SJSA1 (cell line): ENCODE data around the gene CARMIL3. TPM values are rescaled to one million over a fixed set of nuclear protein-coding genes. Genes with fewer than 3 reads are reported as not detected.

ENCODE experiments used
- DNase-seq, 2 experiments: peaks; one replicate each; pipeline ENCODE4 v3.0.0-alpha.2; 2015 to 2020; ENCODE audit warnings: low spot score in 2 of 2, low read depth in 1 of 2
- H3K27ac ChIP-seq: fragments of 250-450 bp; sonication (Bioruptor Pico); 2 replicates; pipeline ENCODE4 v1.5.1; 2020; ENCODE audit warnings: mild to moderate bottlenecking, moderate library complexity
- H3K27me3 ChIP-seq: fragments of 250-450 bp; sonication (Bioruptor Pico); replicated peaks from 2 replicates; pipeline ENCODE4 v1.5.1; 2020; ENCODE audit warnings: mild to moderate bottlenecking, moderate library complexity
- H3K36me3 ChIP-seq: fragments of 250-450 bp; sonication (Bioruptor Pico); 2 replicates; pipeline ENCODE4 v1.5.1; 2020; ENCODE audit warnings: mild to moderate bottlenecking
- H3K4me1 ChIP-seq: fragments of 250-450 bp; sonication (Bioruptor Pico); replicated peaks from 2 replicates; pipeline ENCODE4 v1.6.1; 2021; ENCODE audit warnings: mild to moderate bottlenecking
- H3K4me3 ChIP-seq: fragments of 250-450 bp; sonication (Bioruptor Pico); 2 replicates; pipeline ENCODE4 v1.5.1; 2020; ENCODE audit warnings: mild to moderate bottlenecking
- H3K9me3 ChIP-seq: fragments of 250-450 bp; sonication (Bioruptor Pico); replicated peaks from 2 replicates; pipeline ENCODE4 v1.5.1; 2020; ENCODE audit warnings: mild to moderate bottlenecking
- total RNA-seq: library from RNA; depleted of rRNA; stranded (reverse); fragments of >200 nt; shearing (Covaris generic); gene quantifications from 2 replicates; pipeline ENCODE4 v1.2.3, GENCODE V29; 2014

Gene CARMIL3
- total RNA-seq, 1 experiment from 2014 or later: not detected

DNA sequence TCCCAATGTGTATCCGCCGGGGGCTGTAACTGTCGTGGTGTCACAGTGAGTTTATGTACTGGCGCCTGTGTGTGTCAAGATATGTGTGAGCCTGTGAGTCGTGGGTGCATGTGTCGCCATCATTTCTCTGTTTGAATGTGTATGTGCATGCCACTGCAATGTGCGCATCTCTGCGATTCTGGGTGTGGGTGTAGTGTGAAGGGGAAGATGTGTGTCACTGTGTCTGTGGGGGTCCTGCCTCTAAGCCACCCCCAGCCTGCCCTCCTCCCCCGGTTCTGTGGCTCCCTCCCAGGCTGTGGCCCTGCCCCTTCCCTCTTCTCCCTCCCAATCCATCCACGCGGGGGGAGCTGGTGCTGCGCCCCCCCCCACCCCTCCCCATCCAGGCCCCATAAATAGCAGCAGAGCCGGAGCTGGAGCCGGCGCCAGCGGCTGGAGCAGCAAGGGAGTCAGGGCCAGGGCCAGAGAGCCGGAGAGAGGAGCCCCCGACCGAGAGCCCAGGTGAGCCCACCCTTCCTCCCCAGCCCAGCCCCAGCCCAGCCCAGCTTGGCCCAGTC is 19.4 kb downstream of the CARMIL3 start, which contains the start of gene CPNE6:
Gene CPNE6, plus strand, starts transcription at position 419 of the 554 bp plus-strand sequence. CDS start 1,375 bp downstream, outside the sequence.
- Histone ChIP-seq H3K27ac (no peak within 1 kb of the TSS), H3K4me3 (no peak within 1 kb of the TSS), H3K4me1 (no peaks in the 10 kb centered on the region), H3K27me3 (peaks cover 24% of the 10 kb centered on the region), H3K36me3 (no peaks in the 10 kb centered on the region), H3K9me3 (no peaks in the 10 kb centered on the region)
- DNase-seq: no peak

DNA sequence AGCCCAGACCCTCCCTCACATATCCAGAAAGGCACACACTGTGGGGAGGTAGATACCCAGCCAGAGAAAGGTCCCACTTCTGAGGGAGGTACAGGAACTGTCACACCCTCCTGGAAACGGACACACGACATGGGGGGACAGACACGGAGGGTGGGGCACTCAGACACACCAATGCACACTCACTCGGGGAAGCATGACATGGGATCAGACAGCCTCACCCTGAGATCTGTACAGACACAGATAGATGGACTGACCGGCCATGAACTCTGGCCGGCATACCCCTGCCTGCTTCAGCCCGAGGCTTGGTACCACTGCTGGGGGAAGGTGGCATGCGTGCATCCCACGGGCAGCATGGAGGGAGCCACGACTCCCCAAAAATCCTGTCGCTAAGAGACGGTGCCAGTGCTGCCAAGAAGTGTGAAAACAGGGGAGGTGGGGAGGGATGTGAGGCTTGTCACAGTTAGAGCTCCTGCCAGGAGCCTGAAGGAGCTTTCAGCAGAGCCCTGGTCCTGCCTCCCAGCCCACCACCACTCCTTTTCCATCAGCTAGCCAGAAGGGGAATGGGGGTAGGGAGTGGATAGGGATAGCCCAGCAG is 20.1 kb downstream of the CARMIL3 start:
- H3K9me3 ChIP-seq: no peaks in the 10 kb centered on the region
- DNase-seq: no peak
- H3K36me3 ChIP-seq: no peaks in the 10 kb centered on the region
- peaks cover 24% of the 10 kb centered on the region for H3K27me3 ChIP-seq
- no peak overlapping the region for H3K27ac ChIP-seq
- H3K4me3 ChIP-seq: no peak overlapping the region
- no peaks in the 10 kb centered on the region for H3K4me1 ChIP-seq

DNA sequence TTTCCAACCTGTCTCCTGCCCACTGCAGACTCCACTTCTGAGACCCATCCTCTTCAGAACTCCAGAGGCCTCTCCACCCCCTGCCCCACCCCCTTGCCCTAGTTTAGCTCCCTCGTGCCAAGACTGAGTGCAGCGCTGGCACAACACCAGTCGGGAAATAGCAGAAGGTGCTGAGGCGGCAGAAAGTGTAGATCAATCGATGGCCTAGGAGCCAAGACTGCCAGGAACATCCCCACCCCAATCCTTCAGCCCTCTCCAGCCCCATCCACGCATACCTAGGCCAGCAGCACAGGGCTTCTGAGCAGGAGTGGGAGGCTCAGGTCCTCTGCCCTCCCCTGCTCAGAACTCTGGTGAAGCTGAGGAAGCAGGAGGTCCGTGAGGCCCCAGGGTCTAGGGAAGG is 20.6 kb downstream of the CARMIL3 start:
- Histone ChIP-seq H3K27ac (no peak overlapping the region), H3K4me1 (no peaks in the 10 kb centered on the region), H3K9me3 (no peaks in the 10 kb centered on the region), H3K4me3 (no peak overlapping the region), H3K36me3 (no peaks in the 10 kb centered on the region), H3K27me3 (peaks cover 24% of the 10 kb centered on the region)
- no peak for DNase-seq

DNA sequence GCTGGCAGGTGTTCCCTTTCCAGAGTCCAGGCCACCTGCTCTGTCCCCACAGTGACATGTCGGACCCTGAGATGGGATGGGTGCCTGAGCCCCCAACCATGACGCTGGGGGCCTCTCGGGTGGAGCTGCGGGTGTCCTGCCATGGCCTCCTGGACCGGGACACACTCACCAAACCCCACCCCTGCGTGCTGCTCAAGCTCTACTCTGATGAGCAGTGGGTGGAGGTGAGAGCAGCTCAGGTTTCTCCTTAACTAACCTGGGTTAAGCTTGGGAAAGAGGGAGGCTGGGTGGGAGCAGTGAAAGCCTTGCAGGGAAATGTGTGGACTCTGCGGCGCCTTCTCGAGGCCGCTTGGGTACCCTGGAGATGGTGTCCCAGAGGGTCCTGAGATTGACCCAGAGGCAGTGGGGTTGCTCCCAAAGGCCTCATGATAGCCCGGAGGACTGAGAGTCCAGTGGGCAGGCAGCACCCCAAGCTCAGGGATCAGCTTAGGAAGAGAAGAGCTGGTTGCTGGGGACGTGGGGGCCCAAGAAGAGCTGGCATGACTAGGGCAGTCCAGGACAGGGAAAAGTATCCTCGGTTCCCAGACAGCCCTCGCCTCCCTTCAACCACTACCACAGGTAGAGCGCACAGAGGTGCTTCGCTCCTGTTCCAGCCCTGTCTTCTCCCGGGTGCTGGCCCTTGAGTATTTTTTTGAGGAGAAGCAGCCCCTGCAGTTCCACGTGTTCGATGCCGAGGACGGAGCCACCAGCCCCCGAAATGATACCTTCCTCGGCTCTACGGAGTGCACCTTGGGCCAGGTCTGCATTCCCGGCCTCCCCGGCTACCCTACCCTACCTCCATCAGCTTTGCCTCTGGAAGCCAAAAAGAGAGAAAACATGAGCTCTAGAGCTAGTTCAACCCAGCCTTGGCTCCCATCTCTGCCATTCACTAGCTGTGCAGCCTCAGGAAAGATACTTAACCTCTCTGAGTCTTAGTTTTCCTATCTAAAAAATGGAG is 21.4 kb downstream of the CARMIL3 start:
- Histone ChIP-seq H3K27ac (no peak overlapping the region), H3K4me3 (no peak overlapping the region), H3K36me3 (no peaks in the 10 kb centered on the region), H3K27me3 (peaks cover 19% of the 10 kb centered on the region; the same call in 1 of the 2 replicates), H3K4me1 (no peaks in the 10 kb centered on the region), H3K9me3 (no peaks in the 10 kb centered on the region)
- no peak for DNase-seq

DNA sequence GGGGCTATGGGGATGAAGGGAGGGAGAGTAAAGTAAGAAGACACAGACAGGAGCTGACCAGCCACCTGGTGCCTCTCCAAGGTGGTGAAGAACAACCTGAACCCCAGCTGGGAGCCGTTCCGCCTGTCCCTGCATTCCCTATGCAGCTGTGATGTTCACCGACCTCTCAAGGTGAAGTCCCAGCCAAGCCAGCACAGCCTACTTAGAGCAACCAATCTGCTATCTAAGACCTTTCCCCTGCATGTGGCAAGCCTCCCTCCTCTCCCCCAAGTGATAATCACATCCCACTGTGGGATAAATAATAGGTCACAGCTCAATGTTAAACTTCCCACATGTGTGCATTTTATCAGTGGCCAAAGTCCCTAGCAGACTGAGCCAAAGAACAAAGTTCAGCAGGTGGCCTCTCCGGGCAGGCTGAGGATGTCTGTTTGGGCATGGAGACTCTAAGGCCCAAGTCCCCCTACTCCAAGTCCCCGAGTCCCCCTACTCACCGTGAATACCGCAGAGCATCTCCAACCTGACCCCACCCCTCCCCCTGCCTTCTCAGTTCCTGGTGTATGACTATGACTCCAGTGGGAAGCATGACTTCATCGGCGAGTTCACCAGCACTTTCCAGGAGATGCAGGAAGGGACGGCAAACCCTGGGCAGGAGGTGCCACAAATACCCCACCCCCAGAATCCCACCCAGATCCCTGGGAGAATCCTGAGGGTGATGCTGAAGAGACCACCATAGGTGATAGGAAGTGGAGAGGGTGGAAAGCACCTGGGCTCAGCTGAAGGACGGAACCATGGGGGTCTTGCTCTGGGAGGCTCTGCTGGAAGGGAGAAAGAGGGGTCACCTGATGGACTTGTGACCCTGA is 23.0 kb downstream of the CARMIL3 start:
- H3K27ac ChIP-seq: no peak overlapping the region
- DNase-seq: no peak
- peaks cover 16% of the 10 kb centered on the region; the same call in 1 of the 2 replicates for H3K27me3 ChIP-seq
- H3K9me3 ChIP-seq: no peaks in the 10 kb centered on the region
- H3K36me3 ChIP-seq: no peaks in the 10 kb centered on the region
- no peaks in the 10 kb centered on the region for H3K4me1 ChIP-seq
- H3K4me3 ChIP-seq: no peak overlapping the region

DNA sequence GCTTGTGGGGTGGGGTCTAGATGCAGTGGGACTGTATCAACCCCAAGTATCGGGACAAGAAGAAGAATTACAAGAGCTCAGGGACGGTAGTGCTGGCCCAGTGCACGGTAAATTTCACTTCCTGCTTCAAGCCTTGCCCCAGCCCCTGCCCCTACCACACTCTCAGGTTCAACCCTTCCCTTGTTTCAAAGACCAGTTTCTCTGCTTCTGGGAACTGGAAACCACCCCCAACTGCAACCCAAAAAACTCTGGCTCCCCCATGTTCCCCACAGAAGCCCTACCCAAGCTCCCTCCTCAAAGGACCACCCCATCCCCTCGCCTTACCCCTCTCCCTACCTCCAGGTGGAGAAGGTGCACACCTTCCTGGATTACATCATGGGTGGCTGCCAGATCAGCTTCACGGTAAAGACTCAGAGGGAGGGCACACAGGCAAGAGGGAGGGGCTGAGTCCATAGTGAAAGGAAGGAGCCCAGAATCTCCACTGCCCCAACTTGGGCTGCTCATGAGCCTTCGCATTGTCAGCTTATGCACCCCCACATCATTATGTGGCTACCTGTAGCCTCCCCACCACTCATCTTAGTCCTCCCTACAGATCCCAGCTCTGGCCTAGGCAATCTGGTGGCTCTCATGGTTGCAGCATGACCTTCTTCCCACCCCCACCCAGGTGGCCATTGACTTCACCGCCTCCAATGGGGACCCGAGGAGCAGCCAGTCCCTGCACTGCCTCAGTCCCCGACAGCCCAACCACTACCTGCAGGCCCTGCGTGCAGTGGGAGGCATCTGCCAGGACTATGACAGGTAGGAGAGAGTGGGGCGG is 23.9 kb downstream of the CARMIL3 start:
- no peaks in the 10 kb centered on the region for H3K9me3 ChIP-seq
- DNase-seq: no peak
- H3K4me3 ChIP-seq: no peak overlapping the region
- peaks cover 19% of the 10 kb centered on the region for H3K27me3 ChIP-seq
- no peak overlapping the region for H3K27ac ChIP-seq
- peaks cover under 1% of the 10 kb centered on the region for H3K4me1 ChIP-seq
- H3K36me3 ChIP-seq: no peaks in the 10 kb centered on the region

DNA sequence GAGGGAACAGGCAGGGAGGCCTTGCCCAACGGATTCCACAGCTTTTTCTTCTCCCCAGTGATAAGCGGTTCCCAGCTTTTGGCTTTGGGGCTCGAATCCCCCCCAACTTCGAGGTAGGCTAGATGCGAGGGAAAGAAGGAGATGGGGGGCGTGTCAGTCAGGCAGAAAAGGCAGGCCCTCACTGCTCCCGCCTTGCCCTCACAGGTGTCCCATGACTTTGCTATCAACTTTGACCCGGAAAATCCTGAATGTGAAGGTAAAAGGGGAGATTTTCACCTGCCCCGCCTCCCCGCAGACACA is 24.4 kb downstream of the CARMIL3 start:
- Histone ChIP-seq H3K4me3 (no peak overlapping the region), H3K27me3 (peaks cover 25% of the 10 kb centered on the region), H3K9me3 (no peaks in the 10 kb centered on the region), H3K36me3 (no peaks in the 10 kb centered on the region), H3K4me1 (peaks cover 6% of the 10 kb centered on the region), H3K27ac (no peak overlapping the region)
- DNase-seq: no peak

DNA sequence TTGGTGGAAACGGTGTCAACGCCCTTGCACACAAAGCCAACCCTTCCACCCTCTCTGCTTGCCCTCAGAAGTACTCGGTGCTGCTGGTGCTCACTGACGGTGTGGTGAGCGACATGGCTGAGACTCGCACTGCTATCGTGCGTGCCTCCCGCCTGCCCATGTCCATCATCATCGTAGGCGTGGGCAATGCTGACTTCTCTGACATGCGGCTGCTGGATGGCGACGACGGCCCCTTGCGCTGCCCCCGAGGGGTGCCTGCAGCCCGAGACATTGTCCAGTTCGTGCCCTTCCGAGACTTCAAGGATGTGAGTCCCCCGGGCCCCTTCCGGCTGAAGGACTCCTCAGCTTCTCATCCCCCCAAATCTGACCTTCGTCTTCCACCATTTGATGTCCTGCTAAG is 25.3 kb downstream of the CARMIL3 start:
- peaks cover 27% of the 10 kb centered on the region for H3K27me3 ChIP-seq
- no peaks in the 10 kb centered on the region for H3K9me3 ChIP-seq
- no peak overlapping the region for H3K27ac ChIP-seq
- no peak overlapping the region for H3K4me3 ChIP-seq
- H3K36me3 ChIP-seq: no peaks in the 10 kb centered on the region
- DNase-seq: no peak
- H3K4me1 ChIP-seq: peaks cover 10% of the 10 kb centered on the region

DNA sequence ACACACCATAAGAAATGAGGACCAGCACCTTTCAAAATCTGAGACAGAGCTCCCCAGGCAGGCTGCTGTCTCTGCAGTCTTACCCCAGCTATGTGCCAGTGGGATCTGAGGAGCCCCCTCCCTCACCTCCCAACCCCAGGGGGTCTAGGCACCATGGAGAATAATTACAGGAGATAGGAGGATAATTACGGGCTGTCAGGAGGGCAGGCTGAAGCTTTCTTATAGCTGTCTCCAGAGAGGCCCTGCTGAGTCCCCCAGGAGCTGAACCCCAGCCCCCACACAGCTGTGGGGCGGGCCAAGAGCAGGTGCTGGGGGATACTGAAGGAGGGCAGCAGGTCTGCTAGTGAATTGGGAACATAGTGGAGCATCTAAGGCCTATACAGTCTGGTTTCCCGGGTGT is 26.3 kb downstream of the CARMIL3 start:
- no peak overlapping the region for H3K4me3 ChIP-seq
- DNase-seq: no peak
- H3K9me3 ChIP-seq: no peaks in the 10 kb centered on the region
- H3K27me3 ChIP-seq: peaks cover 30% of the 10 kb centered on the region
- peaks cover 10% of the 10 kb centered on the region for H3K4me1 ChIP-seq
- H3K36me3 ChIP-seq: no peaks in the 10 kb centered on the region
- H3K27ac ChIP-seq: no peak overlapping the region

DNA sequence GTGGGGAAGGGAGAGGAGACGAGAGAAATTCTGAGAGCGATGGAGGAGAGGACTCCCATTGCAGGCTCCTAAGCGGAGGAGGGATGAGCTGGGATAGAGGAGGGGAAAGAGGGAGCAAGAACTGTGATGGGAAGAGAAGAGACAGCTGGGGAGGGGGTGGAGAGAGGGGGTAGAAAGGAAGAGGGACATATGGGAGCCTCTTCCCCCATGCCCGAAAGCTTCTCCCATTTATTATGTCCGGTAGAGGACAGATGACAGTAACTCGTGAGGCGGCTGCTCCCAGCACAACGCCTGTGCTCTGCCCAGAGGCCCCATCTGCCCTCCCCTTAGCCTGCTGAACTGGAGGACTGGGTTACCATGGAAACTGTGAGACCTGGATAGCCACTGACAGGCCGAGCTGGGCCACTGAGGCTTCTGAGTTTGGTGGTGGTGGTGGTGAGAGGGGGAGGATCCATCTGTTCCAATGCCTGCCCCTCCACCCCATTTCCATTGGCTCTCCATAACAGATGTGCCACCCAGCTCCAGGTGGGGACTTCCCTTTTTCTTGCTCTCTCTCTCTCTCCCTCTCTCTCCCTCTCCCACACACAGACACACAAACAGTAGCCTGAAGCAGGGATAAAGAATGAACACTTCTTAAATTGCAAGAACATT is 27.8 kb downstream of the CARMIL3 start:
- H3K4me3 ChIP-seq: no peak overlapping the region
- H3K27me3 ChIP-seq: peaks cover 34% of the 10 kb centered on the region
- H3K9me3 ChIP-seq: no peaks in the 10 kb centered on the region
- no peak overlapping the region for H3K27ac ChIP-seq
- no peaks in the 10 kb centered on the region for H3K36me3 ChIP-seq
- no peak for DNase-seq
- H3K4me1 ChIP-seq: peaks cover 10% of the 10 kb centered on the region

DNA sequence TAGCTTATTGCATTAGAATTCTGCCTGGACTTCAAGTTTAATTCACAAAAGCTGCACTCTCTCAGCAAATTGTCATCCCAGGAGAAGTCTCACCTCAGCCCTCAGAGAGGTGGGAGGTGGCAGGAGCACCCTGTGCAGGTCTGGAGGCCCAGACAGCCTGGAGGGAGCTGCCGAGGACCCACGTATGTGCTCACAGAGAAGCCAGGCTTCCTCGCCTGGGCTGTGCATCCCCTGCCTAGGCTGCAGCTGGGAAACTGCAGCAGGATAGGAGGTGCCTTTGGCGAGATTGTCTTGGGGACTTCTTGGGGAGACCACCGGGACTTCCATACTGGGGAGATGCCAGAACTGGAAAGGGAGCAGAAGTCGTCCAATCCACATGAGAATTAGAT is 28.3 kb downstream of the CARMIL3 start:
- peaks cover 34% of the 10 kb centered on the region for H3K27me3 ChIP-seq
- H3K9me3 ChIP-seq: no peaks in the 10 kb centered on the region

DNA sequence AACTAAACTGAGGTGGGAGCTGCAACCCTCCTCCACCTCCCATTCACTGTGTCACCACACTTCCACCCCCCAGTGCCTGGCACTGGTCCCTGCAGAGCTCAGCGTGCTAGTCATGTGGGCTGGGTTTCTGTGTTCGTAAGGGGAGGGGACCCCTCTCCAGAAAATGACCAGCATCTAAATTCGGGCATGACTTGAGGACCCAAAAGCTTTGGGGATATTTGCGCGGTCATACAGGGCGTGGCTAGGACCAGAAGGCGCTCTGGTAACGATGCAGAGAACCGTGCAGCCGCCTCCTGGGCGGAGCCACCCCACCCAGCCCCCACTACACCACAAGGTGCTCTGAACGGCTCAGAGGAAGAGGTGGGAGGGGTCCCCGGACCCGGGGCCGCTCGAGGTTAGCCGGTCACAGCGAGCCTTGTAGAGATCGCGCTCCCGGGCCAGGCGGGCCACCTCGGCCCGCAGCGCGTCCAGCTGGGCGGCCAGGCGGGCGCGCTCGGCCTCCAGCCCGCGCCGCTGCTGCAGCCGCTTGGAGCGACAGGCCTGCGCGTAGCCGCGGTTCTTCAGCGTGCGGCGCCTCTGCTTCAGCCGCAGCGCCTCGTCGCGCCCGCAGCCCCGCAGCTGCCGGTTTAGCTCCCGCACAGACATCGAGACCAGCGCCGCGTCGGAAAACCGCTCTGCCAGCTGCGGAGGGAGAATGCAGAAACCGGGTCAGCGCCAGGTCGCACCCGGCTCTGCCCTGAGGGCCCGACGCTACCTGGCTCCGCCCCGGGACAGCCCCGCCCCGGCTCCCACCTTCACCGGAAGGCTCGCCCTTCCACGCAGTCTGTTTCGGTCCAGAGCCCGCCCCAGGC is 29.3 kb downstream of the CARMIL3 start:
- Histone ChIP-seq H3K27me3 (peaks cover 34% of the 10 kb centered on the region), H3K36me3 (no peaks in the 10 kb centered on the region), H3K9me3 (no peaks in the 10 kb centered on the region), H3K4me3 (peak overlapping the region; percentile 33), H3K27ac (no peak overlapping the region), H3K4me1 (peaks cover 10% of the 10 kb centered on the region)
- DNase-seq: peak in 1 of 2 experiments; percentile 12

More for the DNA sequence above, 28.3 kb downstream of the CARMIL3 start:
- DNase-seq: no peak
- Histone ChIP-seq H3K36me3 (no peaks in the 10 kb centered on the region), H3K27ac (no peak overlapping the region), H3K4me3 (no peak overlapping the region), H3K4me1 (peaks cover 10% of the 10 kb centered on the region)
